ENCODE results near the gene EBLN2.
A peak's percentile ranks its signal among the peaks of the same experiment; 100 is the strongest.

EBLN2 gene

DNA sequence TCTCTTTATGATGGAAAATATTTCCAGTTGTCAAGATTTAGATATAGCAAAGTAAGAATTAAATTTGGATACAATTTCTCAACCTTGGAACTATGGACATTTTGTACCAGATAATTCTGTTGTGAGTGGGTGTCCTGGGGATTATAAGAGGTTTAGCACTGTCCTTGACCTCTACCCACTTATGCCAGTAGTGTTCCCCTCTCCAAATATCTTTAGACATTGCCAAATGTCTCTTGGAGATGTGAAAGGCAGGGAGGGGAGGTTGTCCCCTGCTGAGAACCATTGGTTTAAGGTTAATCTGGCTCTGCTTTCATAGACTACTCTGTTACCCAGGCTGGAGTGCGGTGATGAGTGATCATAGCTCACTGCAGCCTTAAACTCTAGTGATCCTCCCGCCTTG lies at the start of gene EBLN2:
TSS of gene EBLN2 (plus strand) at position 244 of the 400 bp plus-strand sequence. CDS start 423 bp downstream, outside the sequence.
- Histone ChIP-seq H3K27me3 (replicated peaks; ENCODE audit: control insufficient read depth, insufficient read depth, low read length) (no peaks in the 10 kb centered on the region), H3K4me3 (ENCODE audit: low read length) (no peak within 1 kb of the TSS), H3K4me1 (ENCODE audit: control insufficient read depth, insufficient read depth, low read length) (peaks cover 34% of the 10 kb centered on the region), H3K9ac (ENCODE audit: low read length) (peak within 1 kb of the TSS; percentile 44), H3K9me3 (ENCODE audit: control insufficient read depth, low read length) (no peaks in the 10 kb centered on the region), H3K36me3 (ENCODE audit: control insufficient read depth, insufficient read depth, low read length, severe bottlenecking) (peaks cover 38% of the 10 kb centered on the region)
- DNase-seq (ENCODE audit: low read depth): no peak

DNA sequence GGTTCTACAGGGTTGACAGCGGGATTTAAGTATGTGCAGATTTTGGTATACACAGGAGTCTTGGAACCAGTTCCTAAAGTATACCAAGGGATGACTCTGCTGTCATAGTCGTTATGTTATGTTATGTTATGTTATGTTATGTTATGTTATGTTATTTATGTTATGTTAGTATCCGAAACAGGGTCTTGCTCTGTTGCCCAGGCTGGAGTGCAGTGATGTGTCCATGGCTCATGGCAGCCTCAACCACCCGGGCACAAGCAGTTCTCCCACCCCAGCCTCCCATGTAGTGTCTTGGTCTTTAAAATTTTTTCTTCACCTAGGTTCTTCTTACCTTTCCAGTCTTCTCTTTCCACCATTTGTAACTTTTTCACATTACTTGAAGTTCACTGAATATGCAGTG lies 43.2 kb upstream of the EBLN2 start:
- no peaks in the 10 kb centered on the region for H3K4me1 ChIP-seq (ENCODE audit: control insufficient read depth, insufficient read depth, low read length)
- peaks cover 18% of the 10 kb centered on the region for H3K36me3 ChIP-seq (ENCODE audit: control insufficient read depth, insufficient read depth, low read length, severe bottlenecking)
- H3K9ac ChIP-seq (ENCODE audit: low read length): no peak overlapping the region
- H3K4me3 ChIP-seq (ENCODE audit: low read length): no peak overlapping the region
- H3K27me3 ChIP-seq (replicated peaks; ENCODE audit: control insufficient read depth, insufficient read depth, low read length): no peaks in the 10 kb centered on the region
- no peaks in the 10 kb centered on the region for H3K9me3 ChIP-seq (ENCODE audit: control insufficient read depth, low read length)
- no peak for DNase-seq (ENCODE audit: low read depth)

DNA sequence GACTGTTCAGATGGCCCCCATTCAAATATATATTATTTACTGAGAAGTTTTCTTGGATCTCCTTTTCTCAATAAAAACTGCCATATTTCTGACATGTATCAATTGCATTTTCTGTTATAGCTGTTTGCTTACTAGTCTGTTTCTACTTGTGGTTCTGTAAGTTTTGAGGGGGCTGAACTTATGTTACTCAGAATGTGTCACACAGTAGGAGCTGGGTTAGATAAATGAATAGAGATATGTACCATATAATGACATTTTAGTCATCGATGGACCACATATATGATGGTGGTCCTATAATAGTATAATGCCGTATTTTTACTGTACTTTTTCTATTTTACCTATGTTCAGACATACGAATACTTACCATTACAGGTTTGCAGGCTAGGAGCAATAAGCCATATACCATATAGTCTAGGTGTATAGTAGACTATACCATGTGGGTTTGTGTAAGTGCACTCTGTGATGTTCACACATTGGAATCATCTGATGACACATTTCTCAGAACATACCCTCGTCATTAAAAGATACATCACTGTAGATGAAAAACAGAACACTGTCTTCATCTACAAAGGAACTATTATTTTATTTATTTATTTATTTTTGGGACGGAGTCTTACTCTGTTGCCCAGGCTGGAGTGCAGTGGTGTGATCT lies 42.5 kb upstream of the EBLN2 start:
- peaks cover 18% of the 10 kb centered on the region for H3K36me3 ChIP-seq (ENCODE audit: control insufficient read depth, insufficient read depth, low read length, severe bottlenecking)
- H3K9ac ChIP-seq (ENCODE audit: low read length): no peak overlapping the region
- no peaks in the 10 kb centered on the region for H3K4me1 ChIP-seq (ENCODE audit: control insufficient read depth, insufficient read depth, low read length)
- no peaks in the 10 kb centered on the region for H3K27me3 ChIP-seq (replicated peaks; ENCODE audit: control insufficient read depth, insufficient read depth, low read length)
- H3K9me3 ChIP-seq (ENCODE audit: control insufficient read depth, low read length): no peaks in the 10 kb centered on the region
- no peak overlapping the region for H3K4me3 ChIP-seq (ENCODE audit: low read length)
- no peak for DNase-seq (ENCODE audit: low read depth)

DNA sequence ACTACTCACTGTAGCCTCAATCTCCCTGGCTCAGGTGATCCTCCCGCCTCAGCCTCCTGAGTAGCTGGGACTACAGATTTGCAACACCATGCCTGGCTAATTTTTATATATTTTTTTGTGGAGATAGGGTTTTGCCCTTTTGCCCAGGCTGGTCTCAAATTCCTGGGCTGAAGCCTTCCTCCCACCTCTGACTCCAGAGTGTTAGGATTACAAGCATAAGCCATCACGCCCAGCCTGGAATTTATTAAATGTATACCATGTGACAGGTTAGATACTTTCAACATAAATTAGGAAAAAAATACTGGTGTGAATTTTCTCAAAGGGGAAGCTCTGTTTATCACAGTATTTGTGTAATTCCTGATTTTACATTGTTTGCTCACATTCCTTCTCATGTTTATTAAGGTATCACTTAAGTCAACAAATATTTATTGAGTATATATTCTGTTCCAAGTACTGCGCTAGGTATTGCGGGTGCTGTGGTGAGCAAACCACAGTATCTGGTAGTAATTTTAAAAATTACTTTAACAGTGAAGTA lies 40.1 kb upstream of the EBLN2 start:
- DNase-seq (ENCODE audit: low read depth): no peak
- no peaks in the 10 kb centered on the region for H3K27me3 ChIP-seq (replicated peaks; ENCODE audit: control insufficient read depth, insufficient read depth, low read length)
- H3K36me3 ChIP-seq (ENCODE audit: control insufficient read depth, insufficient read depth, low read length, severe bottlenecking): peaks cover 7% of the 10 kb centered on the region
- no peaks in the 10 kb centered on the region for H3K9me3 ChIP-seq (ENCODE audit: control insufficient read depth, low read length)
- no peak overlapping the region for H3K4me3 ChIP-seq (ENCODE audit: low read length)
- peaks cover 16% of the 10 kb centered on the region for H3K4me1 ChIP-seq (ENCODE audit: control insufficient read depth, insufficient read depth, low read length)
- H3K9ac ChIP-seq (ENCODE audit: low read length): no peak overlapping the region

DNA sequence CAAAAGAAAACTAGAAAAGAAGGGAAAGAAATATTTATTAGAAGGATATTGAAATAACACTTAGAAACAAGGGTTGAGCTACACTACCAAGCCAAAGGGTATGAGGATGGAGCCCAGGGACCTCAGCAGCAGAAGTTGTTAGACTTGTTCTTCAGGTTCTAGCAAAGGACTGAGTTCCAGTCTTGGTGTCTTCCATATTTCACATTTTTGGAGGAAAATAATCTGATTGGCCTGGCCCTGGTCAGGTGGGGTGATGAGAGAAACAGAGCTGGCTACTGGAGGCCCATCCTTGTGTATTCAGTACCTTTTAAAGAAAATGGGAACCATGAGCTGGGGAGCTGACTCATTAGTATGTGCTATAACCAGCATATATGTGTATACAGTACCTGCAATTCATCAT lies 36.6 kb upstream of the EBLN2 start:
- H3K4me1 ChIP-seq (ENCODE audit: control insufficient read depth, insufficient read depth, low read length): peaks cover 37% of the 10 kb centered on the region
- H3K9ac ChIP-seq (ENCODE audit: low read length): no peak overlapping the region
- H3K27me3 ChIP-seq (replicated peaks; ENCODE audit: control insufficient read depth, insufficient read depth, low read length): no peaks in the 10 kb centered on the region
- no peaks in the 10 kb centered on the region for H3K9me3 ChIP-seq (ENCODE audit: control insufficient read depth, low read length)
- DNase-seq (ENCODE audit: low read depth): no peak
- no peaks in the 10 kb centered on the region for H3K36me3 ChIP-seq (ENCODE audit: control insufficient read depth, insufficient read depth, low read length, severe bottlenecking)
- H3K4me3 ChIP-seq (ENCODE audit: low read length): no peak overlapping the region

DNA sequence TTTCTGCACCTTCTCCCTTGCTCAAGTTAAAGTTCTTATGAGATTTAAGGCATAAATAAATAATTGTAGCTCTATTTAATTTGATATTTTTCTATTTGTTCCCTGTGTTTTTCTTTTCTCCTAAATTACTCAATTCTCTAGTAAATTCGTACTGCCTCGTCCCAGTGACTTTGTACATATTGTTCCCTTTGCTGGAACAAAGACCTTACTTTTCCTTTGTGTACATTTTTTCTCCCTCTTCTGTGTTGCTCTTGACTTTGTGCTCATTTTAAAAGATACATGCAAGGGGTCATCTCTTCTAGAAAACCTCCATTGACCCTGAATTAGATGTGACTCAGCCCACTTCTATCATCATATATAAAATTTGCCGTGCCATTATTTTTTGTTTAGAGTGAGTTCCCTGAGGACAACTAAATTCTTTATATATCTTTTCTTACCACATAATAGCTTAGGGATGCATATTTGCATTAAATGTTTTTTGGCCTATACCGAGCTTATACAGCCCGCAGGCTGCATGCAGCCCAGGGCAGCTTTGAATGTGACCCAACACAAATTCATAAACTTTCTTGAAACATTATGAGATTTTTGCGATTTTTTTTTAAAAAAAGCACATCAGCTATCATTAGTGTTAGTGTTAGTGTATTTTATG lies 35.2 kb upstream of the EBLN2 start:
- H3K27me3 ChIP-seq (replicated peaks; ENCODE audit: control insufficient read depth, insufficient read depth, low read length): no peaks in the 10 kb centered on the region
- no peaks in the 10 kb centered on the region for H3K36me3 ChIP-seq (ENCODE audit: control insufficient read depth, insufficient read depth, low read length, severe bottlenecking)
- no peak overlapping the region for H3K9ac ChIP-seq (ENCODE audit: low read length)
- no peak overlapping the region for H3K4me3 ChIP-seq (ENCODE audit: low read length)
- no peaks in the 10 kb centered on the region for H3K9me3 ChIP-seq (ENCODE audit: control insufficient read depth, low read length)
- DNase-seq (ENCODE audit: low read depth): peak; percentile 25
- H3K4me1 ChIP-seq (ENCODE audit: control insufficient read depth, insufficient read depth, low read length): peaks cover 42% of the 10 kb centered on the region

DNA sequence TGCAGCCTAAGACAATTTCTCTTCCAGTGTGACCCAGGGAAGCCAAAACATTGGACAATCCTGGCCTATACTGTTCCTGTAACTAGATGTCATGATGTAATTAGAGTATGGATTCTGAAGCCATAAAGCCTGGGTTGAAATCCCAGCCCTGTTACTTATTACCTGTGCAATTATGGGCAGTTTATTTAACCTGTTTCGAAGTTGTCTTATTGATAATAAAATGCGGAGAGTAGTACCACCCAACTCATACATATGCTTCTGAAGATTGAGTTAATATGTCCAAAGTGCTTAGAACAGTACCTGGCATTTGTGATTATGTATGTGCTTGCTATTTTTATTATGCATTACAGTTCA lies 34.7 kb upstream of the EBLN2 start:
- H3K4me1 ChIP-seq (ENCODE audit: control insufficient read depth, insufficient read depth, low read length): peaks cover 42% of the 10 kb centered on the region
- no peak for DNase-seq (ENCODE audit: low read depth)
- H3K9ac ChIP-seq (ENCODE audit: low read length): no peak overlapping the region
- H3K36me3 ChIP-seq (ENCODE audit: control insufficient read depth, insufficient read depth, low read length, severe bottlenecking): no peaks in the 10 kb centered on the region
- no peaks in the 10 kb centered on the region for H3K9me3 ChIP-seq (ENCODE audit: control insufficient read depth, low read length)
- H3K27me3 ChIP-seq (replicated peaks; ENCODE audit: control insufficient read depth, insufficient read depth, low read length): no peaks in the 10 kb centered on the region
- H3K4me3 ChIP-seq (ENCODE audit: low read length): no peak overlapping the region

DNA sequence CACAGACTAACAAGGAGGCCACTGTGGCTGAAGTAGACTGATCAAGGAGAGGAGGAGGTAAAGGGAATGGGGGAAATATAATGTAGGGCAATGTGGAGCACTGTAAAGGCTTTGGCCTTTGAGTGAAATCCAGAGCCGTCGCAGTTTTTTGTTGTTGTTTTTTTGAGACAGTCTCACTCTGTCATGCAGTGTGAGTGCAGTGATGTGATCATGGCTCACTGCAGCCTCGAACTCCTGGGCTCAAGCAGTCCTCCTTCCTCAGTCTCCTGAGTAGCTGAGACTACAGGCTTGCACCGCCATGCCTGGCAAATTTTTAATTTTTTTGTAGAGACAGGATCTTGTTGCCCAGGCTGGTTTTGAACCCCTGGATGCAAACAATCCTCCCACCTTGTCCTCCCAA lies 32.7 kb upstream of the EBLN2 start:
- DNase-seq (ENCODE audit: low read depth): no peak
- Histone ChIP-seq H3K27me3 (replicated peaks; ENCODE audit: control insufficient read depth, insufficient read depth, low read length) (no peaks in the 10 kb centered on the region), H3K9me3 (ENCODE audit: control insufficient read depth, low read length) (no peaks in the 10 kb centered on the region), H3K4me3 (ENCODE audit: low read length) (peak overlapping the region; percentile 14), H3K9ac (ENCODE audit: low read length) (no peak overlapping the region), H3K4me1 (ENCODE audit: control insufficient read depth, insufficient read depth, low read length) (peaks cover 42% of the 10 kb centered on the region), H3K36me3 (ENCODE audit: control insufficient read depth, insufficient read depth, low read length, severe bottlenecking) (peaks cover 3% of the 10 kb centered on the region)

DNA sequence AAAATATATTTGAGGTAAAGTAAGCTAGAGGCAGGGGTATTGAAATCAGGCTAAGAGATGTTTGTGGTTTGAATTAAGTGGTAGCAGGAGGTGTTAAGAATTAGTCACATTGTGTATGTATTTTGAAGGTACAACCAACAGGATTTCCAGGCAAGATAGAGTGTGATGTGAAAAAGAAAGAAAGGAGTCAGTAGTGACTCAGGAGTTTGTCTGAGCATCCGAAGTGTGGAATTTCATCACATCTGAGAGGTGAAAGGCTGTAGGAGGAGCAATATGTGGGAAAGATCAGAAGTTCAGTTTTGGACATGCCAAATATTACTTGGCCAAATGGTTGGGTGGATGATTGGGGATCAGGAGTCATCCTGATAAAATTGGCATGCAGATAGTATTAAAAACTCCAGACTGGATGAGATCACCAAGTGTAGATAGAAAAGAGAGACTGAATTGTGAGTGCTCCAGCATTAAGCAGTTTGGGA lies 32.1 kb upstream of the EBLN2 start:
- no peaks in the 10 kb centered on the region for H3K27me3 ChIP-seq (replicated peaks; ENCODE audit: control insufficient read depth, insufficient read depth, low read length)
- no peaks in the 10 kb centered on the region for H3K9me3 ChIP-seq (ENCODE audit: control insufficient read depth, low read length)
- peak; percentile 68 for DNase-seq (ENCODE audit: low read depth)

DNA sequence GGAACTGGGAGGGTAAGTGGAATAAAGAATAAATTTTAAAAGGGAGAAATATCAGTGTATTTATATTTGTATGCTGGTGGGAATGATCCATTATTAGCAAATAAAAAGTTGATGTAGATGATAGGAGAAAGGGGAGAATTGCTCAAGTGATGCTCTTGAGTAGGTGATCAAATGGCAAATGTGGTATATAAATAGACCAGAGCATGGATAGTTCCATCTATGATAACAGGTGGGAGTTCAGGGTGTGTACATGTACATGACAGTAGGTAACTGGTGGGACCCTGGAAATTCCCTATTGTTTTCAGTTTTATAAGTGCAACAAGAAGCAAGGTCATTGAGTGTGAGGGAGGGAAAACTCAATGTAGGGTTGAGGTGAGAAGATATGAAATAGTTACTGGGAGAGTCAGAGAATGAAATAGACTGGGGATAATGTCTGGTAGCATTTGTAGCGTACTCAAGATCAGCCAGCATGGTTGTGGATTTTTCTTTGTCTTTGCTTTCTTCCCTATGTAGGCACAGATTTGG lies 31.3 kb upstream of the EBLN2 start:
- H3K4me1 ChIP-seq (ENCODE audit: control insufficient read depth, insufficient read depth, low read length): peaks cover 38% of the 10 kb centered on the region
- H3K36me3 ChIP-seq (ENCODE audit: control insufficient read depth, insufficient read depth, low read length, severe bottlenecking): peaks cover 3% of the 10 kb centered on the region
- H3K4me3 ChIP-seq (ENCODE audit: low read length): no peak overlapping the region
- no peak for DNase-seq (ENCODE audit: low read depth)
- H3K27me3 ChIP-seq (replicated peaks; ENCODE audit: control insufficient read depth, insufficient read depth, low read length): no peaks in the 10 kb centered on the region
- H3K9me3 ChIP-seq (ENCODE audit: control insufficient read depth, low read length): no peaks in the 10 kb centered on the region
- peak overlapping the region; percentile 47 for H3K9ac ChIP-seq (ENCODE audit: low read length)

More for the DNA sequence above, 32.1 kb upstream of the EBLN2 start:
- H3K36me3 ChIP-seq (ENCODE audit: control insufficient read depth, insufficient read depth, low read length, severe bottlenecking): peaks cover 3% of the 10 kb centered on the region
- H3K4me3 ChIP-seq (ENCODE audit: low read length): peak overlapping the region; percentile 14
- peaks cover 42% of the 10 kb centered on the region for H3K4me1 ChIP-seq (ENCODE audit: control insufficient read depth, insufficient read depth, low read length)
- H3K9ac ChIP-seq (ENCODE audit: low read length): no peak overlapping the region

DNA sequence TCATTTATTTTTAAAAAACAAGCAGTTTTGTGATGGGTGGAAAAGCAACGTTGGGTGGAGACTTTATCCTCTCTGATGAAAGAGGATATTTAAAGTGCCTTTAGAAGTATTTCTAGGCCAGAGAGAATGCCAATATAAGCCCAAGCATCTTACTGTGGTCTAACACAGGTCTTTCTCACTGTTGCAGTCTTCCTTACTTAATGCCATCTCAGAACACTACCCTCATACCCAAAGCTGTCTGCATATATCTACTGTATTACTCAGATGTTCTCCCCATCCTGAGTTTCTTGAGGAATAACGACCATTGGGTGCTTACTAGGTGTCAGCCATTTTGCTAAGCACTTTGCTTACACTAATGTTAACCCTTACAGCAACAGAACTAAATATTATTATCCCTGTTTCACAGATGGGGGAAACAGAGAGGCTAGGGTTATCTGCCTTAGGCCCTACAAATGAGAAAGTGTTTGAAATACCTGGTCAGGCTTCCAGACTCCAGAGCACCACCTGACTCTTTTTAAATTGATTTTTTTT lies 29.8 kb upstream of the EBLN2 start:
- H3K4me3 ChIP-seq (ENCODE audit: low read length): no peak overlapping the region
- H3K9ac ChIP-seq (ENCODE audit: low read length): no peak overlapping the region
- no peak for DNase-seq (ENCODE audit: low read depth)
- no peaks in the 10 kb centered on the region for H3K27me3 ChIP-seq (replicated peaks; ENCODE audit: control insufficient read depth, insufficient read depth, low read length)
- no peaks in the 10 kb centered on the region for H3K9me3 ChIP-seq (ENCODE audit: control insufficient read depth, low read length)
- H3K4me1 ChIP-seq (ENCODE audit: control insufficient read depth, insufficient read depth, low read length): peaks cover 26% of the 10 kb centered on the region
- H3K36me3 ChIP-seq (ENCODE audit: control insufficient read depth, insufficient read depth, low read length, severe bottlenecking): peaks cover 3% of the 10 kb centered on the region

Measured in adipocyte (in vitro differentiated cells).